Measurements from ENCODE around the gene KIRREL3. TPM values are rescaled to one million over a fixed set of nuclear protein-coding genes. Genes with fewer than 3 reads are reported as not detected.

The KIRREL3 gene
- polyA plus RNA-seq, 2 of the 4 experiments (the other 2 are of a cell fraction) = 3.0 to 11.0 TPM

- CTCF ChIA-PET = interaction anchor here (0.6 to 2.1 kb wide), 3 partner anchors 22 to 131 kb away, joined by 3 to 6 read pairs (median 3); no protein-coding TSS in a partner anchor
- no peak for ATAC-seq
- no peak for FAIRE-seq
- 71% methylated on average over 9 of the region's 9 CpGs for WGBS (ENCODE audit: missing lambda C conversion rate)
- Histone ChIP-seq H3K4me3 (no peak overlapping the region), H3K4me2 (no peak overlapping the region), H3K9me3 (no peaks in the 10 kb centered on the region), H3K4me1 (no peaks in the 10 kb centered on the region), H3K27ac (no peak overlapping the region)
- DNase-seq (ENCODE audit: low read depth in 1 of 2, low spot score in 1 of 2) = no peak
- no peak for TF ChIP-seq GATA3 (IDR thresholded peaks at IDR 0.05; ENCODE audit: borderline replicate concordance)
- no peak for TF ChIP-seq NPAS2 (CRISPR knock-in tag; IDR thresholded peaks at IDR 0.05; ENCODE audit: borderline replicate concordance)
- no peak for TF ChIP-seq JUN (IDR thresholded peaks at IDR 0.05)
- TF ChIP-seq EP300 (IDR thresholded peaks at IDR 0.05) = no peak
- TF ChIP-seq HOXB5 (CRISPR knock-in tag; IDR thresholded peaks at IDR 0.05) = no peak
- no peak for TF ChIP-seq ZFP36 (IDR thresholded peaks at IDR 0.05; ENCODE audit: borderline replicate concordance, partially characterized antibody)
- POLR2A ChIA-PET = no interaction called here
These were observed 262.1 kb downstream of the KIRREL3 start for GRCh38 chr11:126738295-126739031.

- Histone ChIP-seq H3K9me3 (no peaks in the 10 kb centered on the region), H3K27ac (peak overlapping the region in 1 of 2 experiments; percentile 31; a peak in 1 of 6 replicates), H3K4me3 (no peak overlapping the region), H3K4me2 (no peak overlapping the region), H3K4me1 (no peaks in the 10 kb centered on the region)
- DNase-seq (ENCODE audit: low read depth in 1 of 2, low spot score in 1 of 2) = no peak
- ChIA-PET POLR2A (no interaction called here), CTCF (interaction anchor here (1.5 to 2.1 kb wide), 2 partner anchors 21 to 253 kb away, joined by 4 to 6 read pairs; no protein-coding TSS in a partner anchor)
- no peak for FAIRE-seq
- WGBS (ENCODE audit: missing lambda C conversion rate) = 80% methylated on average over 11 of the region's 12 CpGs
- TF ChIP-seq NR3C1 (IDR thresholded peaks at IDR 0.05) (no peak), JUNB (IDR thresholded peaks at IDR 0.05) (no peak), ZSCAN20 (CRISPR knock-in tag; IDR thresholded peaks at IDR 0.05) (no peak), HDAC2 (IDR thresholded peaks at IDR 0.05) (no peak), PBX3 (IDR thresholded peaks at IDR 0.05) (no peak), ELK1 (IDR thresholded peaks at IDR 0.05; ENCODE audit: low read depth, low read length) (no peak), TP53 (CRISPR knock-in tag; IDR thresholded peaks at IDR 0.05) (no peak), HOXB5 (CRISPR knock-in tag; IDR thresholded peaks at IDR 0.05) (no peak), HEYL (CRISPR knock-in tag; IDR thresholded peaks at IDR 0.05) (no peak), RNF2 (IDR thresholded peaks at IDR 0.05; ENCODE audit: borderline replicate concordance, low read depth) (no peak), HOXB13 (CRISPR knock-in tag; IDR thresholded peaks at IDR 0.05; ENCODE audit: low read depth) (no peak), HOXA7 (CRISPR knock-in tag; IDR thresholded peaks at IDR 0.05) (no peak), ATOH8 (CRISPR knock-in tag; IDR thresholded peaks at IDR 0.05; ENCODE audit: low read depth) (no peak), HES2 (IDR thresholded peaks at IDR 0.05) (no peak), USF2 (IDR thresholded peaks at IDR 0.05) (no peak), ZC3H11A (IDR thresholded peaks at IDR 0.05) (no peak), MAFK (IDR thresholded peaks at IDR 0.05; ENCODE audit: partially characterized antibody) (no peak), BCL3 (IDR thresholded peaks at IDR 0.05) (no peak), MYC (IDR thresholded peaks at IDR 0.05; ENCODE audit: borderline replicate concordance, low read length) (no peak), CEBPB (IDR thresholded peaks at IDR 0.05) (no peak)
- no peak; a peak in 2 of 6 replicates for ATAC-seq
These were observed 263.6 kb downstream of the KIRREL3 start for GRCh38 chr11:126736682-126737572.

Measured in A549 (cell line).